Stimulated activated CD8-positive, alpha-beta memory T cell treated with anti-CD3 and anti-CD28 coated beads, Interleukin-15, amount 100 ng/mL, for 4 hours (primary cell): Measurements from ENCODE around the gene E2F3.

Source experiments
- DNase-seq, 2 donors: peaks; one replicate each; pipeline ENCODE4 v3.0.0-alpha.2; 2020; ENCODE audit warnings: low read depth in 2 of 2

E2F3 gene

GRCh38 chr6:20402342-20403069, 827 bp downstream of the E2F3 start:
- peak in 1 of 2 donors; percentile 8 for DNase-seq

GRCh38 chr6:20403070-20403765, 1.5 kb downstream of the E2F3 start:
- peak; percentile 87 to 88 for DNase-seq

GRCh38 chr6:20403766-20404640, 2.3 kb downstream of the E2F3 start:
- peak; percentile 80 to 81 for DNase-seq

GRCh38 chr6:20404641-20405032, 3.0 kb downstream of the E2F3 start:
- peak; percentile 21 to 55 for DNase-seq

GRCh38 chr6:20408851-20409250, 7.2 kb downstream of the E2F3 start:
- no peak for DNase-seq

GRCh38 chr6:20409427-20409971, 7.8 kb downstream of the E2F3 start:
- no peak for DNase-seq

GRCh38 chr6:20411544-20411943, 9.9 kb downstream of the E2F3 start:
- DNase-seq = no peak

- no peak for DNase-seq
These were observed 10.4 kb downstream of the E2F3 start for GRCh38 chr6:20411953-20412681.

- no peak for DNase-seq
These were observed 11.0 kb downstream of the E2F3 start for GRCh38 chr6:20412682-20413073.

- no peak for DNase-seq
These were observed 12.1 kb downstream of the E2F3 start for GRCh38 chr6:20413826-20414225.

- no peak for DNase-seq
These were observed 13.0 kb downstream of the E2F3 start for GRCh38 chr6:20414711-20415110.

- DNase-seq = no peak
These were observed 13.6 kb downstream of the E2F3 start for GRCh38 chr6:20415304-20415703.

- no peak for DNase-seq
These were observed 14.2 kb downstream of the E2F3 start for GRCh38 chr6:20415712-20416454.

GRCh38 chr6:20416567-20417345, 15.1 kb downstream of the E2F3 start:
- no peak for DNase-seq

GRCh38 chr6:20417819-20418218, 16.1 kb downstream of the E2F3 start:
- DNase-seq = no peak

GRCh38 chr6:20426177-20427082, 24.8 kb downstream of the E2F3 start:
- no peak for DNase-seq

- DNase-seq = no peak
These were observed 26.2 kb downstream of the E2F3 start for GRCh38 chr6:20427856-20428255.

GRCh38 chr6:20432692-20433091, 31.0 kb downstream of the E2F3 start:
- DNase-seq = no peak

- no peak for DNase-seq
These were observed 31.6 kb downstream of the E2F3 start for GRCh38 chr6:20433321-20433720.
